GM19023 (cell line): ENCODE results near the gene ZPR1.

Experiments used
- ATAC-seq: cut with Tn5 transposase; IDR thresholded peaks from one replicate; pipeline ENCODE4 v1.9.1; 2021; ENCODE audit warnings: mild to moderate bottlenecking, moderate library complexity; ENCODE audit not compliant: unreplicated experiment

Gene ZPR1

GRCh38 chr11:116792869-116793771, 5.3 kb upstream of the ZPR1 start:
- ATAC-seq = no peak

GRCh38 chr11:116792144-116792868, 4.5 kb upstream of the ZPR1 start:
- no peak for ATAC-seq

- ATAC-seq = no peak
Measured at GRCh38 chr11:116791813-116792143, 4.0 kb upstream of the ZPR1 start, which contains the start of gene APOA5. Gene APOA5, minus strand, starts transcription at chr11:116791879. Its CDS starts 19 bp downstream, at chr11:116791860.

GRCh38 chr11:116791002-116791812, 3.4 kb upstream of the ZPR1 start:
- ATAC-seq = no peak

GRCh38 chr11:116790167-116791001, 2.6 kb upstream of the ZPR1 start:
- no peak for ATAC-seq

GRCh38 chr11:116788975-116789374, 1.2 kb upstream of the ZPR1 start:
- no peak for ATAC-seq

- ATAC-seq = no peak
Measured at GRCh38 chr11:116788534-116788933, 711 bp upstream of the ZPR1 start.

- ATAC-seq = no peak
Measured at GRCh38 chr11:116787436-116787785, 412 bp downstream of the ZPR1 start.

- ATAC-seq = no peak
Measured at GRCh38 chr11:116786966-116787365, 857 bp downstream of the ZPR1 start.

GRCh38 chr11:116786326-116786725, 1.5 kb downstream of the ZPR1 start:
- ATAC-seq = no peak

GRCh38 chr11:116782728-116783127, 5.1 kb downstream of the ZPR1 start:
- ATAC-seq = no peak

- ATAC-seq = no peak
Measured at GRCh38 chr11:116778556-116778955, 9.3 kb downstream of the ZPR1 start.

GRCh38 chr11:116777056-116777455, 10.8 kb downstream of the ZPR1 start:
- no peak for ATAC-seq

GRCh38 chr11:116776522-116776984, 11.3 kb downstream of the ZPR1 start:
- no peak for ATAC-seq

GRCh38 chr11:116775975-116776374, 11.8 kb downstream of the ZPR1 start:
- no peak for ATAC-seq

GRCh38 chr11:116774661-116775060, 13.2 kb downstream of the ZPR1 start:
- no peak for ATAC-seq

GRCh38 chr11:116773203-116774097, 14.4 kb downstream of the ZPR1 start:
- ATAC-seq = peak; percentile 47

GRCh38 chr11:116772443-116773202, 15.2 kb downstream of the ZPR1 start, which contains the start of gene BUD13:
Gene BUD13, minus strand, starts transcription at chr11:116772987. Its CDS starts 23 bp downstream, at chr11:116772964.
- ATAC-seq = peak; percentile 89
